ENCODE measurements around the gene OSGIN1.

OSGIN1 gene

DNA sequence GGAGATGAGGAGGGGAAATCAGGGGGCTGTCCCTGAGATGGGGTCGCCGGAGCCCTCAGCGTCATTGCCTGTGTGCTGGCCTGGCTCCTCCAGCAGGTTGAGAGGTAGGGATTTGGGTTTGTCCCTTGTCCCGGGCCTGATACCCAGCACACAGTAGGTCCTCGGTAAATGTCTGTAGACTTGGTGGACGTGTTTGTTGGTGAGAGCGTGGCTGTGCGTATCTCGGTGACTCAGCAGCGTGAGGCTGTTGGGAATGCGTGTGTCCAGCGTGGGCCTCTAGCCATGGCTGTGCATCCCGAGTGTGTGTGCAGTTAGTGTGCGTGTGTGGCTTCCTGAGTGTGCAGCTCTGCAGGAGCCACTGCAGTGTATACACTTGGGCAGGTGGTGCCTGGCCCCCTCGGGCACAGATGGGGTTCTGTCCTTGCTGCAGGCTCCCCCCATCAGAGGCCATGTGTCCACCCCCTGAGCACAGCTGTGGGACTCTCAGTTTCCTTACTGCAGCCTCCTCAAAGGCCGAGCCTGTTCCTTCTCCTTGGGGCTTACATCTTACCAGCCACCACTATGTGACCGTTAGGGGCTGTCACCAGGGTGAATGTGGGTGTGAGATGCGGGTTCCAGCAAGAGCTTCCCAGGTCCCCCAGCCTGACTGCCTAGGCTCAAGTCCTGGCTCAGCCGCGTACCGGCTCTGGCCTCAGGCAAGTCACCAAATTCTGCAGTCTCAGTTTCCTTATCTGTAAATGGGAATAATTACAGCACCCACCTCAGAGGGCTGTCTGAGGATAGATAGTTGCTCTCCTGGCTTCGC lies 20.7 kb downstream of the OSGIN1 start:
- no peak for DNase-seq

DNA sequence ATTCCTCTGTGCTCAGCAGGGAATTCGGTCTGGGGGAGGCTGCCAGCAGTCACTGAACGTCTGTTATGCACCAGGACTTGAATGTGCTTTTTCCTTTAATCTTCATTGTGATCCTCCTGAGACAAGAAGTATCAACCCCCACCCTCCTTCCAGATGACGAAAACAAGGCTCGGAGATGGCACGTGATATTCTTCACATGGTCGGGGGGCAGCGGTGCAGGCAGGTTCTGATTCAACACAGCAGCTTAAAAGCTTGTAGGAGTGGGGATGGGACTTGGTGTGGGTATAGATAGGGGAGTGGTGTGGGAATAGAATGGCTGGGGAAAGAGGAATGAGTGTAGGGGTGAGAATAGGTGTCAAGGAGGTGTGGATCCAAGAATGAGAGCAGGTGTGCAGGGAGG lies 21.4 kb downstream of the OSGIN1 start:
- no peak for DNase-seq

DNA sequence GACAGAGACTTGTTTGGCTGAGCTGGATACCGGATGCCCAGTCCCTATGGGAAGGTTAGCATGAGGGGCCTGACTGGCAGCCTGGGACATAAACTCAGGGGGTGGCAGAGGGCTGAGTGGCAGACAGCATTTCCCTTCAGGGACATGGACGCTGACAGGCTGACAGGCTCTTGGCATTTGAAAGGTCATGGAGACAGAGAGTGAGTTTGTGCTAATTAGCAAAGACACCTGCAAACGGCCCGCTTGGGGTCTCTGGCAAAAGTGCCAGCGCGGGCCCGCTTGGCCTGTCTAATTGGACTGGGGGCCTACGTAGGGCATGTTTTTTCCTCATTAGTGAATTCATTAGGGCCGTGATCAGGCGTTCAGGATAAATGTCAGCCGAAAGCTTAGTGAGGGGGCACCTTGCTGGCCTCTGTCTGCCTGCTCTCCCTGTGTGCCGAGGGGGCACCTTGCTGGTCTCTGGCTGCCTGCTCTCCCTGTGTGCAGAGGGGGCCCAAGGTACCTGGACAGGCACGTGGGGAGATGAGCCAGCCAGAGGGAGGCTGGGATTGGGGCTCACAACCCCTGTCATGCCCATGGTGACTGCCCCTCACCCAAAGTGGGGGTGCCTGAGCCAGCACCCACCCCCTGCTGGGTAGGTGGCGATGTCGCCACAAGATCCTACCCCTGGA lies 22.7 kb downstream of the OSGIN1 start:
- DNase-seq, result no peak

GRCh38 chr16:83977056-83977815 lies 24.2 kb downstream of the OSGIN1 start:
- DNase-seq, result no peak

GRCh38 chr16:83978401-83978904 lies 25.4 kb downstream of the OSGIN1 start:
- no peak for DNase-seq

- DNase-seq, result no peak
Observed at GRCh38 chr16:83979441-83979840, 26.4 kb downstream of the OSGIN1 start.

- no peak for DNase-seq
Observed at GRCh38 chr16:83980794-83981193, 27.8 kb downstream of the OSGIN1 start.

GRCh38 chr16:83981799-83982198 lies 28.8 kb downstream of the OSGIN1 start:
- DNase-seq, result no peak

GRCh38 chr16:83983491-83983890 lies 30.5 kb downstream of the OSGIN1 start:
- DNase-seq, result no peak

GRCh38 chr16:83989300-83989699 lies 36.3 kb downstream of the OSGIN1 start:
- no peak for DNase-seq

- DNase-seq, result no peak
Observed at GRCh38 chr16:83990492-83990891, 37.5 kb downstream of the OSGIN1 start.

- no peak for DNase-seq
Observed at GRCh38 chr16:83992624-83993023, 39.6 kb downstream of the OSGIN1 start.

- no peak for DNase-seq
Observed at GRCh38 chr16:83994087-83994486, 41.0 kb downstream of the OSGIN1 start.

DNA sequence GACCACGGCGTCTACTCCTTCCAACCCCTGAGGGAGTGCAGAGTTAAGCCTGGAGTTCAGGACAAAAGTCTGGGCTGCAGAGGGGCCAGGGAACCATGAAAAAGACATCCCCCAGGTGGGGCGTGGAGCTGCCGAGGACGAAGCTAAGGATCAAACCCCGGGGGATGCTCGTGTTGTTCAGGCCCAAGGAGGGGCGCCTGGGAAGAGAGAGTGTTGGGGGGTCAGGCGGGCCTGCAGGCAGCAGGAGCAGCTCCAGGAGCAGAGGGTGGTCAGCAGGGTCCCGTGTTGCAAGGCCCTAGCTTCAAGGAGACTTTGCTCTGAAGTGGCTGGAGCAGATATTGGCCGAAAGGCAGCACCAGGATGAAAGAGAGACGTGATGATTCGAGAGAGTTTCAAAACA lies 41.7 kb downstream of the OSGIN1 start:
- DNase-seq, result no peak

- DNase-seq, result peak; percentile 48
Observed at GRCh38 chr16:83995754-83996153, 42.7 kb downstream of the OSGIN1 start.

GRCh38 chr16:83996481-83997252 lies 43.6 kb downstream of the OSGIN1 start:
- no peak for DNase-seq

- DNase-seq, result no peak
Observed at GRCh38 chr16:83998091-83998490, 45.1 kb downstream of the OSGIN1 start.

- DNase-seq, result no peak
Observed at GRCh38 chr16:84000989-84001642, 48.1 kb downstream of the OSGIN1 start.

- no peak for DNase-seq
Observed at GRCh38 chr16:84001726-84002125, 48.7 kb downstream of the OSGIN1 start.

GRCh38 chr16:84003038-84003437 lies 50.0 kb downstream of the OSGIN1 start:
- DNase-seq, result no peak

DNA sequence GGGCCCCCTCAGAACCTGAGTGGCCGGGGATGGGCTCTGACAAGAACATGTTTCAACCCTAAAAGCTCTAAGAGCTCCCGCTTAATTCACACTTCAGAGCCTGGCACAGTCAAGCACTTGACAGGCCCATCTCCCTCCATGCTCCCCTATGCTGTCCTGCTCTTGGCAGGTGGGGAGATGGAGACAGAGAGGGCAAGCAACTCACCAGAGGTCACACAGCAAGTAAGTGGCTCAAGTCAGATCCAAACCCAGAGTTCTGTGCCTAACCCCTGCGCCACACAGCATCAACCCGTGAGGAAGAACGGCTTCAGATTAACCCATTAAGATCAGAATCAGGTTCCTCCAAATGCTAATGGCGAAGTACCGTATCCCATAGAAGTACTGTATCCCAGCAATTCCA lies 51.4 kb downstream of the OSGIN1 start:
- DNase-seq, result no peak

GRCh38 chr16:84005391-84005790 lies 52.4 kb downstream of the OSGIN1 start:
- no peak for DNase-seq
